ENCODE measurements around the gene PRKCA.
"Not testable (repeated sequence)": the region's sequence is repeated elsewhere in the genome, so short reads cannot be mapped to it uniquely, and the experiment has no call there.

PRKCA gene

DNA sequence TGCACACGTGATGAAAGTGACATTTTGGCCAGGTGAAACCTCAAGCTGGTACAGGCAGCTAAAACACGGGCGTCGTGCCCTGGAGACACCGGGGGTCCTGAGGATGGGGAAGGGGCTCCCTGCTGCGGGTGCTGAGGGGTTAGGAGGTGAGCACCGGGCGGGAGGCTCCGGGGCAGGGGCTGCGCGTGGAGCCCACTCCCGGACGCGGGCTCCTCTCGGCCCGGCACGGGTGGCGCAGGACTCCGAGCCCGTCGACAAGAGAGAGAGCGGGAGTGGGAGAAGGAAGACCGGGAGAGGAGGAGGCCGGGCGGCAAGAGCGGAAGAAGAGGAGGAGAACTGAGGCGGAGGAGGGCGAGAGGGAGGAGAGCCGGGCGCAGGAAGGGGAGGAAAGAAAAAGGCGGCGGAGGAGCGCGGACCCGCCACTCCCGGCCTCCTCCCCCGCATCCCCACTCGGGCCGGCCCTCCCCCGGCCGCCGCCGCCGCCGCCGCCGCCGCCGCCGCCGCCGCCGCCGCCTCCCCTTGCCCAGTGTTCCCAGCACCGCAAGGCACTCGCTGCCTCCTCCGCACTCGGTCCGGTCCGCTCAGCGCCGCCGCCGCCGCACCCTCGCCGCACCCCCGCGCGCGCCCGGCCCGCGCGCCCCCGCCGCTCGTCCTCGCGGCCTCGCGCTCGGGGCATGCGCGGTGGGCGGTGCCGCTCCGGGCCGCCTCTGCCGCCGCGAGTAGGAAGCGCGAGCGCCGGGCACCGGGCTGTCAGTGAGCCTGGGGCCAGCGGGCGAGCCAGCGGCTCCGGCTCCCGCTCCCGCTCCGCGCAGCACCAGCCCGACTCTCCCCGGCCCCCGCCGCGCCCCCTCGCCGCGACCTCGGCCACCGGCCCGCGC is at the start of gene PRKCA:
PRKCA (plus strand) TSS at position 750 of the 878 bp plus-strand sequence.
- DNase-seq (ENCODE audit: low read depth) = no peak

DNA sequence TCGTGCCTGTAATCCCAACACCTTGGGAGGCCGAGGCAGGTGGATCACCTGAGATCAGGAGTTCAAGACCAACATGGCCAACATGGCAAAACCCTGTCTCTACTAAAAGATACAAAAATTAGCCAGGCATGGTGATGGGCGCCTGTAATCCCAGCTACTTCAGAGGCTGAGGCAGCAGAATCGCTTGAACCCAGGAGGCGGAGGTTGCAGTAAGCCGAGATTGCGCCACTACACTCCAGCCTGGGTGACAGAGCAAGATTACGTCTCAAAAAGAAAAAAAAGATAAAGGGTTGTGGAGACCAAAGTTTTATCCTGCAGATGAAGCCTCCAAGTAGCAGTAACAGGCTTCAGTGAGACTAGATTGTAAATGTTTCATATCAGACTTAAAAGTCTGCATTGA is 49.0 kb upstream of the PRKCA start:
- not testable (repeated sequence) for DNase-seq (ENCODE audit: low read depth)

DNA sequence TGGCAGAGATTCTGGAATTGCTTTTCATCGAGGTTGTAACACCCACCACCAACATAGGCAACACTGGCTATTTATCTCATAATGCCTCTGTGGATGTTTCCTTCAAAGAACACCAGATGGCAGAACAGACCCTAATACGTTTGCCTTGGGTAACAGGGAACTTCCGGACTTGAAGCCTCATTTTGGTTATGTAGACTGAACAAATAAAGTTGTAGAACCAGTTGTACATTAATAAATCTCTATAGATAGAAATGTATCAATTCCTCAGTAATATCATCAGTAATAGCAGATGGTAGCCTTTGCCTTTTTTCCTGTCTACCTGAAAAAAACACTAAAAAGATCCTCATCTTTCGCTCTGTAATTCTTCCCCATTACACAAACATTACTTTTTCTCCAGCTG is 47.3 kb upstream of the PRKCA start:
- DNase-seq (ENCODE audit: low read depth) = peak; percentile 36

- no peak for DNase-seq (ENCODE audit: low read depth)
These were observed 46.9 kb upstream of the PRKCA start for GRCh38 chr17:66255527-66255971.

DNA sequence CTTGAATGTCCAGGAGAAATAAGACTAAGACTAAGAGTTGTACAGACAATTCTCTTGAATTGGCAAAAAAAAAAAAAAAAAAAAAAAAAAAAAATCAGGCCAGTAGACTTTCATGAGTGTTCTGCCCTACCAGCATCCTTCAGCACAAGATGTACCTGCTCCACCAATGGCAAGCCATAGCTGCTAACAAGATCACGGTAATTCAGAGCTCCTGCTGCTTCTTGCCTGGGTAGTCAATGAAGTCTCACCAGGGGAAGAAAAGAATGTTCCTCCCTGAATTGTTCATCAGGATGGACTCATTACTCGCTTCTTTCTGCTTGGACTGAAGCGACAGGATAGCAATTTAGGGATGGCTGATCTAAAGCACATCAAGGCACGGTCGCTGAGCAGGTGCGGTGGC is 42.1 kb upstream of the PRKCA start:
- DNase-seq (ENCODE audit: low read depth) = no peak

- DNase-seq (ENCODE audit: low read depth) = no peak
These were observed 41.7 kb upstream of the PRKCA start for GRCh38 chr17:66260688-66261087.

- DNase-seq (ENCODE audit: low read depth) = no peak
These were observed 39.6 kb upstream of the PRKCA start for GRCh38 chr17:66262767-66263166.

DNA sequence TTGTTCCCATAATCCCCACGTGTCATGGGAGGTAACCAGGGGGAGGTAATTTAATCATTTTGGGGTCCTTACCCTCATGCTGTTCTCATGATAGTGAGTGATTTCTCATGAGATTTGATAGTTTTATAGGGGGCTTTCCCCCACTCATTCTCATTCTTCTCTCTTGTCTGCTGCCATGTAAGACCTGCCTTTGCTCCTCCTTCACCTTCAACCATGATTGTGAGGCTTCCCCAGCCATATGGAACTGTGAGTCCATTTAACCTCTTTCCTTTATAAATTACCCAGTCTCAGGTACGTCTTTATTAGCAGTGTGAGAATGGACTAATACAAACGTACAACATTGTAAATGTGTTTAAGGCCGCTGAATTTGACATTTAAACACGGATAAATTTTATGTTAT is 37.7 kb upstream of the PRKCA start:
- DNase-seq (ENCODE audit: low read depth) = no peak

- peak; percentile 70 for DNase-seq (ENCODE audit: low read depth)
These were observed 34.0 kb upstream of the PRKCA start for GRCh38 chr17:66268247-66268927.

DNA sequence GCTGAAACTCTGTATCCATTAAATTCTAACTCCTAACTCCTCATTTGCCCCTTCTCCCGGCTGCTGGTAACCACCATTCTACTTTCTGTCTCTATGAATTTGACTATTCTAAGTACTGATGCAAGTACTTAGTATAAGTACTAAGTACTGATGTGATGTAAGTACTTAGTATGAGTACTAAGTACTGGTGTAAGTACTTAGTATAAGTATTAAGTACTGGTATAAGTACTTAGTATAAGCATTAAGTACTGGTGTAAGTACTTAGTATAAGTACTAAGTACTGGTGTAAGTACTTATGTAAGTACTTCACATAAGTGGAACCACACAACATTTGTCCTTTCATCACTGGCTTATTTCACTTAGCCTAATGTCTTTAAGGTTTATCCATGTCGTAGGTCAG is 32.3 kb upstream of the PRKCA start:
- DNase-seq (ENCODE audit: low read depth) = no peak

DNA sequence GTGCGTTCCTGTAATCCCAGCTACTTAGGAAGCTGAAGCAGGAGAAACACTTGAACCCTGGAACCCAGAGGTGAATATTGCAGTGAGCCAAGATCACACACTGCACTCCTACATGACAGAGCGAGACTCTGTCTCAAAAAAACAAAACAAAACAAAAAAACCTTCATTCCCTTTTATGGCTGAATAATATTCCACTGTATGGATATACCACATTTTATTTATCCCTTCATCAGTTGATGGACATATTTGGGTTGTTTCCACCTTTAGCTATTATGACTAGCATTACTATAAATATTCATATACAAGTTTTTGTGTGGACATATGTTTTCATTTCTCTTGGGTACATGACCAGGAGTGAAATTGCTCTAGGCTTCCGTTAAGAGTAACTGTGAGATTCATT is 30.9 kb upstream of the PRKCA start:
- no peak for DNase-seq (ENCODE audit: low read depth)

DNA sequence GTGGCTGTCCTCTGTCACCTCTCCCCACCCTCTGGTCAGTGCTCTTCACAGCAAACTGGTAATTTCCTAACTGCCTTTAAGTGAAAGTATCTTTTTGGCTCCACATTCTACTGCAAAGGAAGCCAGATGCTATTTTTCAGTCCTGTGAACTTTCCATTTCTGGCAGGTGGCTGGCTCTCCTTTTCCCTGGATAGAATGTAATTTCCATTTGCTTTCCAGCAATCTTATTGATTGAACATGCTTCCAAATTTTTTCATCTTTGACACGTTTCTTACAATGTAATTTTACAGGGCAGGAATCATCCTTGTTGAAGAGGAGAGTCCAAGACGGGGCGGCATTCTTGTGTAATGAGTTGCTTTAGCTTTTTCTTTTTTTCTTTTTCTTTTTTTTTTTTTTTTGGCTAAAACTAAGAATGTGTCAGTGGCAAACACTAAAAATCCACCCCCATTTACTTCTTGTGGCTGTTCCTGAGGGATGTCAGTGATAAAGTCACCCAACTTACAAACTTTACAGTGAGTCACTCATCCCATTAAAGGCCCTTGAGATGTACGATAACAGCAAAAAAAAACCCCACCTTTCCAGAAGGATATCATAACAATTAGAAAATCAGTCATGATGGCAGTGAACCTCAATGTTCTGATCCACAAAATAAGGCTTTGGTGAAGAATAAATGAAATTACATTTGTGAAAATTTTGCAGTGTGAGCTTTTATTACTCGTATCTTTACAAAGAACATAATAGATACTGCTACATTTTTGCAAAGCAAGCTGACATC is 29.4 kb upstream of the PRKCA start:
- peak; percentile 61 for DNase-seq (ENCODE audit: low read depth)

DNA sequence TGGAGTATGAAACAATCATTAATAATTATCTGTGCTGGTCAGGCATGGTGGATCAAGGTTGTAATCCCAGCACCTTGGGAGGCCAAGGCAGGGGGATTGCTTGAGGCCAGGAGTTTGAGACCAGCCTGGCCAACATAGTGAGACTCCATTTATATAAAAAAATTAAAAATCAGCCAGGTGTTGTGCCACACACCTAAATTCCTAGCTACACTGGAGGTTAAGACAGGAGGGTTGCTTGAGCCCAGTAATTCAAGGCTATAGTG is 28.9 kb upstream of the PRKCA start:
- DNase-seq (ENCODE audit: low read depth) = no peak

DNA sequence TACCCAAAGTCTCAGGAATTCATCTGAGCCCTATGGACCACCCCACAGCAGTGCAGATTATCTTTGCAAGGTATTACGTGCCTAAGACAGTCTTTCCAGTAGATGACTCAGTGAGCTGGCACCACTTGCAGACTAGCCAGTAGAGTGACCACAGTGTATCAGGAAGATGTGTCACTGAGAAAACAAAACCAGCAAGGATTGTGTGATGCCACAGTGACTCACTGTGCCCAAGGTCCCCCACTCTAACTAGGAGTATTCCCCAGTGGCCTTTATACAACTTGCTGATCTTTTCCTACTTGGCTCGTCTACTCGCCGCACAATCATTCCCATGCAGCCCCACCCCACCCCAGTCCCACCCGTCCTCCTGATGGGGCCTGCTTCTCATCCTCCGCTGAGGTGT is 26.8 kb upstream of the PRKCA start:
- peak; percentile 84 for DNase-seq (ENCODE audit: low read depth)

- no peak for DNase-seq (ENCODE audit: low read depth)
These were observed 26.0 kb upstream of the PRKCA start for GRCh38 chr17:66276328-66276937.

GRCh38 chr17:66277191-66277590 is 25.2 kb upstream of the PRKCA start:
- DNase-seq (ENCODE audit: low read depth) = no peak

DNA sequence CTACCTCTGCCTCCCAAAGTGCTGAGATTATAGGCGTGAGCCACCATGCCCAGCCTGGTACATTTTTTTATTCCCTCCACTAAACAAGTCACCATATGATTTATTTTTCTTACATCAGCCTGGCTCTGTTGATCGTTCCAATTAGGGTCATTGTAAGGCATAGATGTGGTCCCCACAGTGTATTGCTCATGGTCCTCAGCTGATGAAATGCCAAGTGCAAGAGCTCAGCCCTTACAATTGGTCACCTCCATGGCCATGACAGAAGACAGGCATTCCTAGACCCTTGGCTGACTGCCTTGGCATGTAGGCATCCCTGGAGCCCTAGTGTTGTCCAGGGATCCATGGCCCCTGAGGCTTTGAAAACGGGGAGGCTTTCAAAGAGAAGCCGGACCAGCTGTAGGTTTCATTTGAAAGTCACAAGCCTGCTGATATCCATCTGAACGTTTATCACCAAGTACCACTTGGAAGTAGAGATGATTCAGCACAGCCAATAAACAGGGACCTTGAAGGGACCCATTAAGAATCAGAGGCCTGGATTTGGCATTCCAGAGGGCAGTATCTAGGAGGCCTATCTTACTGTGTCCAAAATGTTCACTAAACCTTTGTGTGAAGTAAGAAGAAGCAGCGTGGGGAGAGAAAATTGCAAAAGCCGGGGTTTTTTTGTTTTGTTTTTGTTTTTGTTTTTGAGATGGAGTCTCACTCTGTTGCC is 20.6 kb upstream of the PRKCA start:
- no peak for DNase-seq (ENCODE audit: low read depth)

DNA sequence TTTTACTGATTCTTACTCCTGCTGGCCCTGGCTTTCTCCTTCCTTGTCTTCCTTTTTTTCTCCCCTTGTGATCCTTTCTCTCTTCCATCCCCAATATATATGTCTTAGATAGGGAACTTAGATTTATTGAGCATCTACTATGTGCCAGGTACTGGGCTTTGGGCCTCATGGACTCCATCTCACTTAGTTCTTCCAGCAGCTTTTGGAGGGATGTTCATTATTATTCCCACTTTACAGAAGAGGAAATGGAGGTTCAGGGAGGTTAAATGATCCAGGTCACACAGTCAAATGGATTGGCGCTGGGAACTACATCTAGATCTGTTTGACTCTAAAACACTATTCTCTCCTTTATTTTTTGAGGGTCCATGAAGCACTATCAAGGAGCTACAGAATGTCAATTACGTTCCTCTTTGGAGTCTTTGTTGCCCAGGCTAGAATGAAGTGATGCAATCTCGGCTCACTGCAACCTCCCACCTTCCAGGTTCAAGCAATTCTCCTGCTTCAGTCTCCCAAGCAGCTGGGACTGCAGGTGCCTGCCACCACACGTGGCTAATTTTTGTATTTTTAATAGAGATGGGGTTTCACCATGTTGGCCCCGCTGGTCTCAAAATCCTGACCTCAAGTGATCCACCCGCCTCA is 19.0 kb upstream of the PRKCA start:
- DNase-seq (ENCODE audit: low read depth) = no peak

- no peak for DNase-seq (ENCODE audit: low read depth)
These were observed 18.4 kb upstream of the PRKCA start for GRCh38 chr17:66283971-66284370.

GRCh38 chr17:66285149-66285548 is 17.3 kb upstream of the PRKCA start:
- no peak for DNase-seq (ENCODE audit: low read depth)

GRCh38 chr17:66287911-66288310 is 14.5 kb upstream of the PRKCA start:
- no peak for DNase-seq (ENCODE audit: low read depth)
